Fibroblast of mammary gland (primary cell): Measurements from ENCODE around the gene DIPK1A.

Experiments used
- DNase-seq: peaks from one replicate; pipeline ENCODE4 v3.0.0-alpha.2; 2010; ENCODE audit warnings: low read depth
- H3K4me3 ChIP-seq: 2 replicates; pipeline ENCODE4 v1.5.1; 2011; ENCODE audit warnings: low read depth, mild to moderate bottlenecking, low read length, moderate library complexity; ENCODE audit not compliant: control insufficient read depth
- TF ChIP-seq, protein P1 (sequence below): conservative IDR thresholded peaks from 2 replicates; pipeline ENCODE4 v1.5.1; 2011; ENCODE audit warnings: low read depth, low read length, inconsistent platforms; ENCODE audit not compliant: control insufficient read depth, insufficient read depth

DIPK1A gene

DNA sequence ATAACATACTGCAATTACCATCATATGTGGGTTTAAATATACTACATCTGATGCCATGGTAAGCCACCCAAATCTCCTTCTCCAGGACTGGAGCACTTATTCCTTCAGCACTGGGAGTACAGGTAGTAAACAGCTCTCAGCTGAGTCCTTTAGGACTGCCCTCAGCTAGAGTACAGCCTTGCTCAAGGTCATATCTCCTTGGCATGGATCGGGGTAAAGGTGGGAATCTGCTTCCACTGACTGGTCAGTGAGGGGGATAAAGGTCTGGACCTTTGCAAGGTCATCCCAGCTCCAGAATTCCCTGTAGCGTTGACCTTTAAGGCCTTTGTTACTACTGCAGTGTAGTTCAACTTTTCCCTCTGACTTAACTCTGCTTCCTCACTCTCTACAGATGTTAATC lies 90.7 kb downstream of the DIPK1A start:
- no peak overlapping the region for H3K4me3 ChIP-seq

DNA sequence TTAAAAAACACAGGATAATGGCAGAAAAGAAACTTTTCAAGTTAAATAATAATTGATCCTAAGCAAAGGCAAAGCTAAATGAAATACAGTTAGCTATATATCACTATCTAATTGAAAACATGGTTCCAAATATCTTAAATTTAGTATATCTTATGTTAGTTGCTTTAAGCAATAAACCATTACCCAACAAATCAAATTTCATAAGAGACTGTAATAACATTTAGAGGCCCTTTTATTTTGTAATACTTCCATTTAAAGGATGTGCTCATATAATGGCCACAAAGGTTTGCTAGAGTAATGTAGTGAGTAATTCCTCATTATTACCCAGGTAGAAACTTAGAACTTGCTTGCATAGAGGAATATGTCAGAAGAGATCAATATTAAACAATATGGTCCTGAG lies 97.1 kb downstream of the DIPK1A start:
- no peak for DNase-seq
- no peak overlapping the region for H3K4me3 ChIP-seq
- TF ChIP-seq, protein P1, sequence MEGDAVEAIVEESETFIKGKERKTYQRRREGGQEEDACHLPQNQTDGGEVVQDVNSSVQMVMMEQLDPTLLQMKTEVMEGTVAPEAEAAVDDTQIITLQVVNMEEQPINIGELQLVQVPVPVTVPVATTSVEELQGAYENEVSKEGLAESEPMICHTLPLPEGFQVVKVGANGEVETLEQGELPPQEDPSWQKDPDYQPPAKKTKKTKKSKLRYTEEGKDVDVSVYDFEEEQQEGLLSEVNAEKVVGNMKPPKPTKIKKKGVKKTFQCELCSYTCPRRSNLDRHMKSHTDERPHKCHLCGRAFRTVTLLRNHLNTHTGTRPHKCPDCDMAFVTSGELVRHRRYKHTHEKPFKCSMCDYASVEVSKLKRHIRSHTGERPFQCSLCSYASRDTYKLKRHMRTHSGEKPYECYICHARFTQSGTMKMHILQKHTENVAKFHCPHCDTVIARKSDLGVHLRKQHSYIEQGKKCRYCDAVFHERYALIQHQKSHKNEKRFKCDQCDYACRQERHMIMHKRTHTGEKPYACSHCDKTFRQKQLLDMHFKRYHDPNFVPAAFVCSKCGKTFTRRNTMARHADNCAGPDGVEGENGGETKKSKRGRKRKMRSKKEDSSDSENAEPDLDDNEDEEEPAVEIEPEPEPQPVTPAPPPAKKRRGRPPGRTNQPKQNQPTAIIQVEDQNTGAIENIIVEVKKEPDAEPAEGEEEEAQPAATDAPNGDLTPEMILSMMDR = no peak

More for the DNA sequence above, 90.7 kb downstream of the DIPK1A start:
- TF ChIP-seq, protein P1 = no peak
- DNase-seq = no peak

DNA sequence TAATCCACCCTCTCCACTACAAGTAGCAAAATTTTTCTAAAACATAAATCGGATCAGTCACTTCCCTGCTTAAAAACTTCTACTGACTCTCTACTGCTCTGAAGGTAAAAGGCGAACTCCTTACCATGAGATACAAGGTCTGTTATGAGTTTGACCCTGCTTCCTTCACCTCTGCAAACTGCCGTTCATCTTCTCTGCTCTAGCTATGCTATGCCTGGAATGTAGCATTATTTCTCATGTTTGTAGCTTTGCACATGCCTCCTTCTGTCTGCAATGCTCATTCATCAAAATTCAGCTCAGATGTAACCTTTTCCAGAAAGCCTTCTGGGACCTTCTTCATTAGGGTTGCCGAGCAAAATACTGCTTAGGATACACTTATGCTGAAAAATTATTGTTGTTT lies 98.7 kb downstream of the DIPK1A start:
- no peak overlapping the region for H3K4me3 ChIP-seq
- DNase-seq = no peak
- TF ChIP-seq, protein P1 = no peak

DNA sequence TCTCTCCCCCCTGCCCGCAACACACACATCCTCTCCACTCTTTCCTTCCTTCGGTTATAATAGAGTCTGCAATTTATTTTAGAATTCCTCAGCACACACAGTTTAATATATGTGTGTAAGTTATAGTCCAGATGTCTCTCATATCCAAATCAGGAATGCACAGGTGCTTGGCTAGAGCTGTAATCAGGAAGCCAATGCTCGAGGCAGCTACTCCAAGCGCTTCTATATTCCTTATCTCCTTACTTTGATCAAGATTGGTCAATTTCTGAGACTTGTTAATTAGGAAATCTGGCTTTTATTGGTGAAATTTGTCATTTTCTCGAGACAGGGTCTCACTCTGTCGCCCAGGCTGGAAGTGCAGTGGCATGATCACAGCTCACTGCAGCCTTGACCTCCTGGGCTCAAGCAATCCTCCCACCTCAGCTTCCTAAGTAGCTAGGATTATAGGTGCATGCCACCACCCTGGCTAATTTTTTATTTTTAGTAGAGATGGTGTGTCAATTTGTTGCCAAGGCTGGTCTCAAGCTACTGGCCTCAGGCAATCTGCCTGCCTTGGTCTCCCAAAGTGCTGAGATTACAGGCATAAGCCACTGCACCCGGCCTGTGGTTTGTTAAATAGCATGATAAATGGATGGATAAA lies 101.7 kb downstream of the DIPK1A start:
- no peak for DNase-seq
- no peak overlapping the region for H3K4me3 ChIP-seq
- TF ChIP-seq, protein P1 = no peak

DNA sequence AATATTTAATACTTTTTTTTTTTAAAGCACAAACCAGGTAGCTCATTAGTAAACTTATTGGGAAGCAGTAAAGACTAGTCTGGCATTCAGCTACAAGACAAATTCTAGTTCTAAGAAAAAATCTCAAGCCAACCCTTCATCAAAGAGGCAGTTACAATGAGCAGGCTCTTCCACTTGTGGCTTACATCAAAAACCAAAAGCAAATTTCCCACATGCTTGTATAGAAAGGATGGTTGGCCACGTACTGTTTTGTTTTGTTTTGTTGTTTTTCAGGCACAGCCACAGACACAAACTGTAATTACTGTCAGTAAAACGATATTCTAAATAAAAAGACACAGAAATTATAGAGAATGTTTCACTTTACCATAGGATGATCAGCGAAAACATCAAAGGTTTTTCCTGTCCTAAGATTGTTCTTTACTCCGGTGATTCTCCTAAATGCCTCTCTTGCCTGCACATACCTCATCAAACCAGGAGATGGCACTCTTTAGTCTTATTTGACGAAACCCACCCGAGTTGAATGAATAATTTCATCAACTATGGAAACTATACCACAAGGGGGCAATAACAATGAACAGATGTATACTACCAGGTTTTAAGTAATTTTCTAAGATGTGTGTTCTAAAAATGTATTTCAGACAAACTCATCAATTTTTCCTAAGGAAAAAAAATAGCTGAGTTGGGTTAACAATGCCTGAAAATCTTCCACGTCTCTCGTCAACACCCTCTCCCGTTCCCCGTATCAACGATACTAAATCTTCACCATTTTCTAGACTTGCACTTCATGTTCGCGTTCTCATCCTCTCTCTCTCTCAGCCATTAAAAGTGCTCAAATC lies 102.5 kb downstream of the DIPK1A start:
- TF ChIP-seq, protein P1 = peak; percentile 96
- DNase-seq = peak; percentile 86
- H3K4me3 ChIP-seq = no peak overlapping the region

DNA sequence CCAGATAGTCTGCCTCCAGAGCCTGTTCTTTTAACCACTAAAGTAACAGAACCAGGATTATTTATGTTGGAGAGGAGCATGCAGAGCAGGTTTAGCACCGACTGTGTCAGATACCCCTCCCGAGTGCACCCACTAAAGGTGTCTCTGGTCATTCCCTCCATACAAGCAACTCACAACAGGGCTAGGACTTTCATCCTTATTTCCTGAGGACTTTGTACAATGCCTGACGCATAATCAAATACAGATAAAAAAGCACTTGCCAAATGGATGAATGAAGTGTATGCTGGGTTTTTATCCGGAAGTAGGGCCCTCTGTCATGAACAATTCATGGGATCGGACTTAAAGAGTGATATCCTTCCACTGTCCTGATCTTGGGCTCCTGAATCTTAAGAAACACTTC lies 103.4 kb downstream of the DIPK1A start:
- no peak overlapping the region for H3K4me3 ChIP-seq
- TF ChIP-seq, protein P1 = no peak
- DNase-seq = no peak
